B cell (primary cell): Measurements from ENCODE around the gene KCNE3. TPM values are rescaled to one million over a fixed set of nuclear protein-coding genes. Genes with fewer than 3 reads are reported as not detected.

ENCODE experiments used
- ATAC-seq: fragments of 200-7000 bp; cut with Tn5 transposase; one replicate; pipeline ENCODE4 v1.10.0; 2021; ENCODE audit warnings: low read depth, mild to moderate bottlenecking, moderate number of reproducible peaks, moderate library complexity
- CTCF ChIA-PET: fragments of 350-600 bp; sonication (Branson Sonifier 250); formaldehyde crosslinking; loops from one replicate; lab custom pipeline; 2021; ENCODE audit warnings: antibody characterized with exemption, inconsistent platforms; lab: Charles Lee
- POLR2A ChIA-PET: fragments of 350-600 bp; sonication (Branson Sonifier 250); formaldehyde crosslinking; loops from one replicate; lab custom pipeline; 2021; ENCODE audit warnings: antibody characterized with exemption; lab: Charles Lee
- DNase-seq: peaks from one replicate; pipeline ENCODE4 v3.0.0; 2013
- H2AFZ ChIP-seq: 2 replicates; pipeline ENCODE4 v1.6.1; 2012; ENCODE audit warnings: mild to moderate bottlenecking, low read depth, low read length; ENCODE audit not compliant: insufficient read depth, poor library complexity, severe bottlenecking
- H3K27ac ChIP-seq, 2 donors: 1 replicate in 1 of 2; 2 replicates in 1 of 2; pipeline ENCODE4 v1.5.1; 2012 to 2013; ENCODE audit warnings: low read length in 2 of 2, mild to moderate bottlenecking in 2 of 2, moderate library complexity in 1 of 2
- H3K27me3 ChIP-seq, 4 experiments: fragments of 200-600 bp in 1 of 4; sonication (generic) in 1 of 4; replicated peaks in 1 of 4; 1 replicate in 2 of 4; 2 replicates in 2 of 4; pipeline versions ENCODE4 v1.6.1 to v1.7.0; 2013 to 2016; ENCODE audit warnings: low read length in 3 of 4, mild to moderate bottlenecking in 2 of 4, mixed read lengths in 1 of 4, moderate library complexity in 1 of 4; ENCODE audit not compliant: insufficient read depth in 4 of 4, control insufficient read depth in 3 of 4; ENCODE audit errors: control extremely low read depth in 1 of 4
- H3K36me3 ChIP-seq, 2 experiments: replicated peaks in 1 of 2; 1 replicate in 1 of 2; 2 replicates in 1 of 2; pipeline versions ENCODE4 v1.6.1 to v1.7.1; 2013; ENCODE audit warnings: low read length in 1 of 2; ENCODE audit not compliant: insufficient read depth in 2 of 2, control insufficient read depth in 1 of 2; ENCODE audit errors: control extremely low read depth in 1 of 2, extremely low read depth in 1 of 2
- H3K4me1 ChIP-seq, 2 donors: fragments of 200-600 bp in 1 of 2; sonication (generic) in 1 of 2; 1 replicate in 1 of 2; 2 replicates in 1 of 2; pipeline versions ENCODE4 v1.5.1 to v1.6.1; 2013 to 2017; ENCODE audit warnings: low read length in 2 of 2; ENCODE audit not compliant: control insufficient read depth in 2 of 2, insufficient read depth in 2 of 2
- H3K4me2 ChIP-seq: replicated peaks from 2 replicates; pipeline ENCODE3; 2012; ENCODE audit warnings: mild to moderate bottlenecking, low read depth, low read length; ENCODE audit not compliant: poor library complexity, severe bottlenecking
- H3K4me3 ChIP-seq, 5 experiments: fragments of 200-600 bp in 1 of 5; sonication (generic) in 1 of 5; 1 replicate in 3 of 5; 2 replicates in 2 of 5; pipeline versions ENCODE4 v1.5.1 to v1.7.0; 2011 to 2016; ENCODE audit warnings: low read length in 4 of 5, mild to moderate bottlenecking in 4 of 5, low read depth in 2 of 5, control low read depth in 1 of 5, moderate library complexity in 1 of 5; ENCODE audit not compliant: insufficient read depth in 1 of 5; ENCODE audit errors: control extremely low read depth in 1 of 5, extremely low read depth in 1 of 5
- H3K79me2 ChIP-seq: fragments of 200-600 bp; sonication (generic); one replicate; pipeline ENCODE4 v1.6.0; 2016; ENCODE audit warnings: low read length; ENCODE audit not compliant: control insufficient read depth, insufficient read depth
- H3K9ac ChIP-seq: fragments of 200-600 bp; sonication (generic); 2 replicates; pipeline ENCODE4 v1.6.1; 2017; ENCODE audit warnings: mild to moderate bottlenecking, low read length, moderate library complexity
- H3K9me3 ChIP-seq, 3 donors: one replicate each; pipeline versions ENCODE4 v1.6.1 to v1.7.1; 2013; ENCODE audit warnings: low read length in 2 of 3; ENCODE audit not compliant: control insufficient read depth in 2 of 3, insufficient read depth in 1 of 3; ENCODE audit errors: control extremely low read depth in 1 of 3
- H4K20me1 ChIP-seq: 2 replicates; pipeline ENCODE4 v1.6.0; 2012; ENCODE audit warnings: mild to moderate bottlenecking, low read length; ENCODE audit not compliant: insufficient read depth, control insufficient read depth, poor library complexity, severe bottlenecking
- H3K27ac Mint-ChIP-seq: one replicate; pipeline ENCODE4 v1.8.0; 2021; ENCODE audit warnings: mixed read lengths
- H3K27me3 Mint-ChIP-seq: one replicate; pipeline ENCODE4 v1.8.0; 2021; ENCODE audit warnings: mixed read lengths
- H3K4me1 Mint-ChIP-seq: one replicate; pipeline ENCODE4 v1.8.0; 2021; ENCODE audit warnings: mixed read lengths
- H3K4me3 Mint-ChIP-seq: one replicate; pipeline ENCODE4 v1.8.0; 2021; ENCODE audit warnings: mixed read lengths
- H3K9me3 Mint-ChIP-seq: one replicate; pipeline ENCODE4 v1.8.0; 2022; ENCODE audit warnings: mixed read lengths; ENCODE audit not compliant: insufficient read depth
- EZH2 ChIP-seq: IDR thresholded peaks from 2 replicates; pipeline ENCODE4 v1.6.1; 2012; ENCODE audit warnings: borderline replicate concordance, low read depth, mild to moderate bottlenecking, moderate library complexity, low read length; ENCODE audit not compliant: insufficient read depth, poor library complexity, severe bottlenecking
- WGBS: methylation state at CpG from one replicate; pipeline ENCODE4 v1.1.5; 2013; ENCODE audit warnings: missing lambda C conversion rate; ENCODE audit not compliant: insufficient coverage; 5-methylcytosine and 5-hydroxymethylcytosine counted together
- intact Hi-C: fragments of 100-400 bp; cut with micrococcal nuclease; formaldehyde crosslinking; loops from one replicate; pipeline ENCODE4 v1.10.0; 2022
- polyA plus RNA-seq: library from polyadenylated mRNA; depleted of rRNA; stranded (reverse); fragments of >200 nt; gene quantifications from 2 replicates; pipeline ENCODE4 v1.2.3, GENCODE V29; 2012
- total RNA-seq, 2 donors: library from RNA; stranded (reverse); fragments of 120-200 nt in 1 of 2; gene quantifications; 1 replicate in 1 of 2; 2 replicates in 1 of 2; pipeline versions ENCODE4 v1.2.3 to v1.2.4, GENCODE V29; 2013 to 2022
- TF ChIP-seq, protein P1 (sequence below): fragments of 200-600 bp; IDR thresholded peaks from one replicate; pipeline ENCODE4 v1.8.0; 2022; ENCODE audit warnings: antibody characterized with exemption, mild to moderate bottlenecking

Gene KCNE3
- total and polyA plus RNA-seq, 2 donors (not counting 1 experiment from before 2014, with no cell fraction given), result 0.85 TPM; not detected in 1

GRCh38 chr11:74460065-74460464 is 7.3 kb downstream of the KCNE3 start:
- TF ChIP-seq, protein P1, sequence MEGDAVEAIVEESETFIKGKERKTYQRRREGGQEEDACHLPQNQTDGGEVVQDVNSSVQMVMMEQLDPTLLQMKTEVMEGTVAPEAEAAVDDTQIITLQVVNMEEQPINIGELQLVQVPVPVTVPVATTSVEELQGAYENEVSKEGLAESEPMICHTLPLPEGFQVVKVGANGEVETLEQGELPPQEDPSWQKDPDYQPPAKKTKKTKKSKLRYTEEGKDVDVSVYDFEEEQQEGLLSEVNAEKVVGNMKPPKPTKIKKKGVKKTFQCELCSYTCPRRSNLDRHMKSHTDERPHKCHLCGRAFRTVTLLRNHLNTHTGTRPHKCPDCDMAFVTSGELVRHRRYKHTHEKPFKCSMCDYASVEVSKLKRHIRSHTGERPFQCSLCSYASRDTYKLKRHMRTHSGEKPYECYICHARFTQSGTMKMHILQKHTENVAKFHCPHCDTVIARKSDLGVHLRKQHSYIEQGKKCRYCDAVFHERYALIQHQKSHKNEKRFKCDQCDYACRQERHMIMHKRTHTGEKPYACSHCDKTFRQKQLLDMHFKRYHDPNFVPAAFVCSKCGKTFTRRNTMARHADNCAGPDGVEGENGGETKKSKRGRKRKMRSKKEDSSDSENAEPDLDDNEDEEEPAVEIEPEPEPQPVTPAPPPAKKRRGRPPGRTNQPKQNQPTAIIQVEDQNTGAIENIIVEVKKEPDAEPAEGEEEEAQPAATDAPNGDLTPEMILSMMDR, result no peak
- no peak for TF ChIP-seq EZH2
- Mint-ChIP-seq H3K4me3 (no peak overlapping the region), H3K27me3 (peaks cover 17% of the 10 kb centered on the region), H3K9me3 (no peaks in the 10 kb centered on the region), H3K27ac (no peak overlapping the region), H3K4me1 (no peaks in the 10 kb centered on the region)
- DNase-seq, result no peak
- H3K4me2 ChIP-seq, result no peak overlapping the region
- CTCF ChIA-PET, result interaction anchor here (5.6 kb wide), 1 partner anchor 10 kb away, joined by 23 read pairs; no protein-coding TSS in a partner anchor
- POLR2A ChIA-PET, result no interaction called here
- H3K4me1 ChIP-seq, result no peaks in the 10 kb centered on the region
- WGBS, result 91% methylated on average over 2 of the region's 4 CpGs
- no peak overlapping the region for H3K9ac ChIP-seq
- peaks cover 0 to 6% (median 2%) of the 10 kb centered on the region in 4 experiments for H3K27me3 ChIP-seq
- H3K4me3 ChIP-seq, result peak overlapping the region in 1 of 5 experiments; percentile 39
- H3K27ac ChIP-seq, result no peak overlapping the region
- no peaks in the 10 kb centered on the region for H3K9me3 ChIP-seq
- H3K79me2 ChIP-seq, result no peaks in the 10 kb centered on the region
- intact Hi-C loops, result no loop called here
- no peaks in the 10 kb centered on the region for H4K20me1 ChIP-seq
- ATAC-seq, result no peak
- no peaks in the 10 kb centered on the region for H3K36me3 ChIP-seq
- no peak overlapping the region for H2AFZ ChIP-seq

DNA sequence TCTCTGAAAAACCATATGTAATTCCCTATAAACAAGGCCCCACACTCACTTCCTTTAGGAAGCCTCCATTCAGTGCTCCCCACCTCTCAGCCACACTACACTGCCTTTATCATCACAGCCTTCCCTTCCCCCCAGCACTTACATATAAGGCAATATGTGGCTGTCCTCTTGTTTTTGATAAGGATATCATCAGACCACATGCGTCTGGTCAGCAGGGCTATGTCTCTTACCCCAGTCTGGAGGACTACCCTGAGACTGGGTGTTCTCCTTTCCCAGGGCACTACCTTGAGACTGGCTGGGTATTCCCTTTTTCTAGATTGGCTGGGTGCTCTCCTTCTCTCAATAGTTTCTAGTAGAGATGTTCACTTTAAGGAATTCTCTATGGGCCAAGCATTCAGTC is 7.8 kb downstream of the KCNE3 start:
- H4K20me1 ChIP-seq, result no peaks in the 10 kb centered on the region
- H3K9me3 ChIP-seq, result no peaks in the 10 kb centered on the region
- no peak for TF ChIP-seq EZH2
- TF ChIP-seq, protein P1, result no peak
- H2AFZ ChIP-seq, result no peak overlapping the region
- ChIA-PET POLR2A (no interaction called here), CTCF (interaction anchor here (5.6 kb wide), 1 partner anchor 10 kb away, joined by 23 read pairs; no protein-coding TSS in a partner anchor)
- no peaks in the 10 kb centered on the region for H3K4me1 ChIP-seq
- H3K4me1 Mint-ChIP-seq, result no peaks in the 10 kb centered on the region
- no peak overlapping the region for H3K4me3 Mint-ChIP-seq
- H3K36me3 ChIP-seq, result no peaks in the 10 kb centered on the region
- peak overlapping the region in 1 of 5 experiments; percentile 39 for H3K4me3 ChIP-seq
- H3K4me2 ChIP-seq, result no peak overlapping the region
- H3K27ac ChIP-seq, result no peak overlapping the region
- no peak for DNase-seq
- ATAC-seq, result no peak
- H3K9me3 Mint-ChIP-seq, result no peaks in the 10 kb centered on the region
- peaks cover 13% of the 10 kb centered on the region for H3K27me3 Mint-ChIP-seq
- H3K9ac ChIP-seq, result no peak overlapping the region
- H3K79me2 ChIP-seq, result no peaks in the 10 kb centered on the region
- intact Hi-C loops, result no loop called here
- H3K27ac Mint-ChIP-seq, result no peak overlapping the region
- H3K27me3 ChIP-seq, result peaks cover 0 to 5% (median 2%) of the 10 kb centered on the region in 4 experiments
- 50% methylated on average over 1 of the region's 1 CpG for WGBS
